ENCODE results near the gene FAM47E.

- no peak for TF ChIP-seq POLR2AphosphoS5 (IDR thresholded peaks at IDR 0.05; ENCODE audit: low read depth, low read length)
- no peak for TF ChIP-seq SIN3A (IDR thresholded peaks at IDR 0.05; ENCODE audit: borderline replicate concordance, insufficient read depth, low read length)
- TF ChIP-seq REST (IDR thresholded peaks at IDR 0.05; ENCODE audit: insufficient read depth in 1 of 2, low read depth in 2 of 2, low read length in 2 of 2): no peak
Observed at GRCh38 chr4:76266627-76267026, 15.1 kb downstream of the FAM47E start.
